K562 (cell line): ENCODE data around the gene PLCL2.

Experiments
- ARID2 ChIP-seq: fragments of 450-650 bp; IDR thresholded peaks from 2 replicates; pipeline ENCODE4 v1.6.1; 2017; ENCODE audit warnings: antibody characterized with exemption, mild to moderate bottlenecking
- EP300 ChIP-seq: IDR thresholded peaks from 2 replicates; pipeline ENCODE4 v1.6.1; 2012; ENCODE audit warnings: low read length, improper control_type of control experiment
- EZH2 ChIP-seq: IDR thresholded peaks from 2 replicates; pipeline ENCODE4 v1.6.1; 2012; ENCODE audit warnings: low read depth, mild to moderate bottlenecking, inconsistent platforms, low read length, borderline replicate concordance
- FOXJ2 ChIP-seq: fragments of 200-800 bp; sonication (Bioruptor generic); IDR thresholded peaks from 2 replicates; pipeline ENCODE4 v1.6.1; 2016; ENCODE audit warnings: missing genetic modification characterization, missing compliant biosample characterization
- FOXK2 ChIP-seq, 2 experiments: fragments of 450-650 bp; IDR thresholded peaks in 1 of 2; conservative IDR thresholded peaks in 1 of 2; 2 replicates each; pipeline ENCODE4 v1.6.1; 2016; ENCODE audit warnings: low read depth in 2 of 2, mild to moderate bottlenecking in 1 of 2
- MEIS2 ChIP-seq: fragments of 450-650 bp; IDR thresholded peaks from 2 replicates; pipeline ENCODE4 v1.6.1; 2014; ENCODE audit warnings: mild to moderate bottlenecking; ENCODE audit not compliant: partially characterized antibody
- NR2C2 ChIP-seq, 2 experiments: fragments of 200-800 bp in 1 of 2; sonication (Bioruptor generic) in 1 of 2; sonication (generic) in 1 of 2; formaldehyde crosslinking in 1 of 2; IDR thresholded peaks; 2 replicates each; pipeline versions ENCODE4 v1.6.1 to v1.8.0; 2016 to 2022; ENCODE audit warnings: mild to moderate bottlenecking in 1 of 2, missing compliant biosample characterization in 1 of 2, missing genetic modification characterization in 1 of 2, missing genetic modification reagents in 1 of 2
- RAD21 ChIP-seq, 2 experiments: fragments of 250-450 bp in 1 of 2; fragments of 450-650 bp in 1 of 2; sonication (Bioruptor Pico) in 1 of 2; formaldehyde crosslinking in 1 of 2; IDR thresholded peaks in 1 of 2; conservative IDR thresholded peaks in 1 of 2; 2 replicates each; pipeline versions ENCODE4 v1.4.0 to v1.8.0; 2020 to 2022; ENCODE audit warnings: mild to moderate bottlenecking in 2 of 2, moderate library complexity in 1 of 2
- TBP ChIP-seq: optimal IDR thresholded peaks from 2 replicates; pipeline ENCODE3; 2011; ENCODE audit warnings: low read depth, low read length, improper control_type of control experiment
- ZNF133 ChIP-seq: fragments of 250-450 bp; sonication (Bioruptor Pico); IDR thresholded peaks from 2 replicates; pipeline ENCODE4 v1.4.0; 2020; ENCODE audit warnings: mild to moderate bottlenecking
- ZNF263 ChIP-seq: sonication (generic); formaldehyde crosslinking; IDR thresholded peaks from 2 replicates; pipeline ENCODE4 v1.8.0; 2022; ENCODE audit warnings: mild to moderate bottlenecking, missing genetic modification reagents, borderline replicate concordance
- TF ChIP-seq, protein P1 (sequence below), 3 experiments: IDR thresholded peaks in 2 of 3; conservative IDR thresholded peaks in 1 of 3; 2 replicates each; pipeline ENCODE4 v1.5.1; 2011 to 2012; ENCODE audit warnings: low read length in 3 of 3, mild to moderate bottlenecking in 3 of 3, control low read depth in 2 of 3, improper control_type of control experiment in 1 of 3, inconsistent platforms in 1 of 3, low read depth in 1 of 3, mixed read lengths in 1 of 3, moderate library complexity in 1 of 3; ENCODE audit not compliant: insufficient read depth in 2 of 3
- TF ChIP-seq, protein P2 (sequence below): fragments of 450-650 bp; IDR thresholded peaks from 2 replicates; pipeline ENCODE4 v1.6.1; 2016; ENCODE audit warnings: antibody characterized with exemption
- TF ChIP-seq, protein P3 (sequence below): sonication (generic); formaldehyde crosslinking; IDR thresholded peaks from 2 replicates; pipeline ENCODE4 v1.8.0; 2022; ENCODE audit warnings: missing genetic modification reagents, mild to moderate bottlenecking, borderline replicate concordance

DNA sequence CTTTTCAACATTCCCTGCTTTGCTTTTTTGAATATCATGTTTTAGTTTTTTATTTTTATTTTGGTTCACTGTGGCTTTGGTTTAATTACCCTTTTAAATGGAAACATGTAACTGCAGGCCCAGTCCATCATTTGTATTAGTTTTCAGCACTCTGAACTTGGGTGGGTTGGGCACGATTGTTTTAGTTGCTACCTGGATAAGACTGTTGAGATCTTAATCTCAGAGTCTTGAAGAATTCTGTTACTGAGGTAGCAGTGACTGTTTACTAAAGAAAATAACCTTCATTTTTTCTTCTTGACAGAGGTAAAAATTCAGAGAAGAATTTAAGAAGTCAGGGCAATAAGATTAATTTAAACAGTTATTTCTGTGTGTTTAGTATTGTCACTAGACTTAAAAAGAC is 15.2 kb downstream of the PLCL2 start:
- TF ChIP-seq, protein P1, sequence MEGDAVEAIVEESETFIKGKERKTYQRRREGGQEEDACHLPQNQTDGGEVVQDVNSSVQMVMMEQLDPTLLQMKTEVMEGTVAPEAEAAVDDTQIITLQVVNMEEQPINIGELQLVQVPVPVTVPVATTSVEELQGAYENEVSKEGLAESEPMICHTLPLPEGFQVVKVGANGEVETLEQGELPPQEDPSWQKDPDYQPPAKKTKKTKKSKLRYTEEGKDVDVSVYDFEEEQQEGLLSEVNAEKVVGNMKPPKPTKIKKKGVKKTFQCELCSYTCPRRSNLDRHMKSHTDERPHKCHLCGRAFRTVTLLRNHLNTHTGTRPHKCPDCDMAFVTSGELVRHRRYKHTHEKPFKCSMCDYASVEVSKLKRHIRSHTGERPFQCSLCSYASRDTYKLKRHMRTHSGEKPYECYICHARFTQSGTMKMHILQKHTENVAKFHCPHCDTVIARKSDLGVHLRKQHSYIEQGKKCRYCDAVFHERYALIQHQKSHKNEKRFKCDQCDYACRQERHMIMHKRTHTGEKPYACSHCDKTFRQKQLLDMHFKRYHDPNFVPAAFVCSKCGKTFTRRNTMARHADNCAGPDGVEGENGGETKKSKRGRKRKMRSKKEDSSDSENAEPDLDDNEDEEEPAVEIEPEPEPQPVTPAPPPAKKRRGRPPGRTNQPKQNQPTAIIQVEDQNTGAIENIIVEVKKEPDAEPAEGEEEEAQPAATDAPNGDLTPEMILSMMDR (IDR thresholded peaks at IDR 0.05 in 2 of 3, conservative IDR thresholded peaks at IDR 0.05 in 1 of 3; ENCODE audit: insufficient read depth in 2 of 3, low read depth in 1 of 3, low read length in 3 of 3): no peak
- TF ChIP-seq, protein P2, sequence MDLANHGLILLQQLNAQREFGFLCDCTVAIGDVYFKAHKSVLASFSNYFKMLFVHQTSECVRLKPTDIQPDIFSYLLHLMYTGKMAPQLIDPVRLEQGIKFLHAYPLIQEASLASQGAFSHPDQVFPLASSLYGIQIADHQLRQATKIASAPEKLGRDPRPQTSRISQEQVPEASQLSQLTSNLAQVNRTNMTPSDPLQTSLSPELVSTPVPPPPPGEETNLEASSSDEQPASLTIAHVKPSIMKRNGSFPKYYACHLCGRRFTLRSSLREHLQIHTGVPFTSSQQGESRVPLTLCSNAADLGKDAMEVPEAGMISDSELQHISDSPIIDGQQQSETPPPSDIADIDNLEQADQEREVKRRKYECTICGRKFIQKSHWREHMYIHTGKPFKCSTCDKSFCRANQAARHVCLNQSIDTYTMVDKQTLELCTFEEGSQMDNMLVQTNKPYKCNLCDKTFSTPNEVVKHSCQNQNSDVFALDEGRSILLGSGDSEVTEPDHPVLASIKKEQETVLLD: no peak
- no peak for TF ChIP-seq ZNF263 (CRISPR knock-in tag)
- no peak for TF ChIP-seq NR2C2 (CRISPR knock-in tag; IDR thresholded peaks at IDR 0.05)
- no peak for TF ChIP-seq NR2C2 (tag; IDR thresholded peaks at IDR 0.05)
- TF ChIP-seq, protein P3, sequence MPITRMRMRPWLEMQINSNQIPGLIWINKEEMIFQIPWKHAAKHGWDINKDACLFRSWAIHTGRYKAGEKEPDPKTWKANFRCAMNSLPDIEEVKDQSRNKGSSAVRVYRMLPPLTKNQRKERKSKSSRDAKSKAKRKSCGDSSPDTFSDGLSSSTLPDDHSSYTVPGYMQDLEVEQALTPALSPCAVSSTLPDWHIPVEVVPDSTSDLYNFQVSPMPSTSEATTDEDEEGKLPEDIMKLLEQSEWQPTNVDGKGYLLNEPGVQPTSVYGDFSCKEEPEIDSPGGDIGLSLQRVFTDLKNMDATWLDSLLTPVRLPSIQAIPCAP (CRISPR knock-in tag): no peak
- TF ChIP-seq ARID2: no peak
- no peak for TF ChIP-seq EZH2
- no peak for TF ChIP-seq MEIS2
- TF ChIP-seq FOXK2 (conservative IDR thresholded peaks at IDR 0.05 in 1 of 2, IDR thresholded peaks at IDR 0.05 in 1 of 2; ENCODE audit: low read depth in 2 of 2): no peak
- TF ChIP-seq FOXJ2 (tag): no peak
- TF ChIP-seq EP300: no peak
- no peak for TF ChIP-seq RAD21 (CRISPR knock-in tag; conservative IDR thresholded peaks at IDR 0.05 in 1 of 2, IDR thresholded peaks at IDR 0.05 in 1 of 2)
- no peak for TF ChIP-seq ZNF133 (CRISPR knock-in tag)
- no peak for TF ChIP-seq TBP
